ENCODE data around the gene AGTPBP1.

The AGTPBP1 gene

GRCh38 chr9:85717220-85717619, 24.5 kb downstream of the AGTPBP1 start:
- no peak for DNase-seq (ENCODE audit: low read depth in 2 of 2)

GRCh38 chr9:85716031-85716877, 25.5 kb downstream of the AGTPBP1 start:
- no peak for DNase-seq (ENCODE audit: low read depth in 2 of 2)

GRCh38 chr9:85715587-85715986, 26.2 kb downstream of the AGTPBP1 start:
- DNase-seq (ENCODE audit: low read depth in 2 of 2), result no peak

GRCh38 chr9:85713897-85714296, 27.9 kb downstream of the AGTPBP1 start:
- DNase-seq (ENCODE audit: low read depth in 2 of 2), result no peak

GRCh38 chr9:85704744-85705143, 37.0 kb downstream of the AGTPBP1 start:
- no peak for DNase-seq (ENCODE audit: low read depth in 2 of 2)

GRCh38 chr9:85703398-85703797, 38.4 kb downstream of the AGTPBP1 start:
- no peak for DNase-seq (ENCODE audit: low read depth in 2 of 2)

- no peak for DNase-seq (ENCODE audit: low read depth in 2 of 2)
These were observed 38.9 kb downstream of the AGTPBP1 start for GRCh38 chr9:85702726-85703289.

- no peak for DNase-seq (ENCODE audit: low read depth in 2 of 2)
These were observed 39.6 kb downstream of the AGTPBP1 start for GRCh38 chr9:85702191-85702590.

- no peak for DNase-seq (ENCODE audit: low read depth in 2 of 2)
These were observed 41.4 kb downstream of the AGTPBP1 start for GRCh38 chr9:85700330-85700729.

GRCh38 chr9:85688361-85688760, 53.4 kb downstream of the AGTPBP1 start:
- DNase-seq (ENCODE audit: low read depth in 2 of 2), result no peak

GRCh38 chr9:85685081-85685480, 56.7 kb downstream of the AGTPBP1 start:
- DNase-seq (ENCODE audit: low read depth in 2 of 2), result no peak

- no peak for DNase-seq (ENCODE audit: low read depth in 2 of 2)
These were observed 65.0 kb downstream of the AGTPBP1 start for GRCh38 chr9:85676790-85677189.

- no peak for DNase-seq (ENCODE audit: low read depth in 2 of 2)
These were observed 74.4 kb downstream of the AGTPBP1 start for GRCh38 chr9:85667374-85667773.

- DNase-seq (ENCODE audit: low read depth in 2 of 2), result no peak
These were observed 75.7 kb downstream of the AGTPBP1 start for GRCh38 chr9:85666086-85666485.

GRCh38 chr9:85662573-85662972, 79.2 kb downstream of the AGTPBP1 start:
- no peak for DNase-seq (ENCODE audit: low read depth in 2 of 2)

- no peak for DNase-seq (ENCODE audit: low read depth in 2 of 2)
These were observed 83.0 kb downstream of the AGTPBP1 start for GRCh38 chr9:85658716-85659115.

- DNase-seq (ENCODE audit: low read depth in 2 of 2), result no peak
These were observed 88.6 kb downstream of the AGTPBP1 start for GRCh38 chr9:85653153-85653552.

- no peak for DNase-seq (ENCODE audit: low read depth in 2 of 2)
These were observed 94.2 kb downstream of the AGTPBP1 start for GRCh38 chr9:85647571-85647970.

- DNase-seq (ENCODE audit: low read depth in 2 of 2), result no peak
These were observed 95.7 kb downstream of the AGTPBP1 start for GRCh38 chr9:85645909-85646627.

- DNase-seq (ENCODE audit: low read depth in 2 of 2), result no peak
These were observed 101.3 kb downstream of the AGTPBP1 start for GRCh38 chr9:85640425-85640824.

GRCh38 chr9:85639675-85640186, 102.0 kb downstream of the AGTPBP1 start:
- DNase-seq (ENCODE audit: low read depth in 2 of 2), result no peak

GRCh38 chr9:85631809-85632208, 109.9 kb downstream of the AGTPBP1 start:
- no peak for DNase-seq (ENCODE audit: low read depth in 2 of 2)

GRCh38 chr9:85630676-85631075, 111.1 kb downstream of the AGTPBP1 start:
- DNase-seq (ENCODE audit: low read depth in 2 of 2), result no peak
